Measurements from ENCODE around the gene CA9.

DNA sequence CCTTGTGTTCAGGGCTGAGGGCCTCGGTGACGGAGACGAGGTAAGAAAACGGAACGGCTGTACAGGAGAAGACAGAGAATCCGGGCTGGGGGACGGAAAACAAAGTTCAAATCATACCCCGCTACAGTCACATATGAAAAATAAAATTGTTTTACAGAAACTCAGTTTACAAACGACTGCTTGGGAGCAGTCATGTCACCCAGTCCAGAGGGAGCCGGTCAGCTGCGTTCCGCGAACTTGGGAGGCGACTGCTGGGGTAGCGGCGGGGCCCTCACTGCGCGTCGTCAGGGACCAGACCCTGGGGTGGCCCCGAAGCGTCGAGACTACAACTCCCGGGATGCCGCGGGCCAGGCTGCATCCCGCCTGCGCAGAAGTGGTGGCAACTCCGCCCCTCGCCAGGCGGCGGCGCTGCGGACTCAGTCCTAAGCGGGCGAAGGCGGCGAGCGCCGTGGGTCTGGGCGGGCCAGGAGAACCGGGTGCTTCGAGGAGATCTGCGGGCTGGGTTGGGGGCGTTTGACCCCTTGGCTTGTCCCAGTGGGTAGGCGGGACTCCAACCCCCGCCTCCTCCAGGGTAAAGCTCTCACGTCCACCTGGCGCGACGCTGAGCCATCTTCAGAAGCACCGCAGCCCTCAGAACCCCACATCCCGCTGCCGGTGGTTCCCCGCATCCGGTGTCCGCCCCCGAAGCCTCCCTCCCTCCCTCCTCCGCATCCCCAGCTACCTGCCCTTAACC lies 27.0 kb upstream of the CA9 start:
- TF ChIP-seq CTCF (IDR thresholded peaks at IDR 0.05; ENCODE audit: extremely low read depth in 1 of 2, insufficient read depth in 1 of 2, low read depth in 1 of 2, low read length in 2 of 2): peak; percentile 91 to 98
- TF ChIP-seq POLR2A (IDR thresholded peaks at IDR 0.05; ENCODE audit: low read depth, low read length): peak; percentile 27
- peak; percentile 67 for TF ChIP-seq POLR2AphosphoS5 (IDR thresholded peaks at IDR 0.05; ENCODE audit: insufficient read depth, low read depth, low read length)
- no peak for TF ChIP-seq JUN (IDR thresholded peaks at IDR 0.05; ENCODE audit: borderline replicate concordance, insufficient read depth, insufficient read length, low read depth)
- TF ChIP-seq EZH2 (IDR thresholded peaks at IDR 0.05; ENCODE audit: borderline replicate concordance, low read depth, low read length, severe bottlenecking): no peak
- TF ChIP-seq MYC (IDR thresholded peaks at IDR 0.05; ENCODE audit: low read depth, low read length): no peak
